ENCODE results near the gene MPHOSPH6.

- TF ChIP-seq YY1 (IDR thresholded peaks at IDR 0.05; ENCODE audit: low read depth) = no peak
- no peak for TF ChIP-seq NFIC (IDR thresholded peaks at IDR 0.05)
- TF ChIP-seq CEBPB (IDR thresholded peaks at IDR 0.05) = no peak
- no peak for TF ChIP-seq MAX (IDR thresholded peaks at IDR 0.05)
- TF ChIP-seq, protein P1, sequence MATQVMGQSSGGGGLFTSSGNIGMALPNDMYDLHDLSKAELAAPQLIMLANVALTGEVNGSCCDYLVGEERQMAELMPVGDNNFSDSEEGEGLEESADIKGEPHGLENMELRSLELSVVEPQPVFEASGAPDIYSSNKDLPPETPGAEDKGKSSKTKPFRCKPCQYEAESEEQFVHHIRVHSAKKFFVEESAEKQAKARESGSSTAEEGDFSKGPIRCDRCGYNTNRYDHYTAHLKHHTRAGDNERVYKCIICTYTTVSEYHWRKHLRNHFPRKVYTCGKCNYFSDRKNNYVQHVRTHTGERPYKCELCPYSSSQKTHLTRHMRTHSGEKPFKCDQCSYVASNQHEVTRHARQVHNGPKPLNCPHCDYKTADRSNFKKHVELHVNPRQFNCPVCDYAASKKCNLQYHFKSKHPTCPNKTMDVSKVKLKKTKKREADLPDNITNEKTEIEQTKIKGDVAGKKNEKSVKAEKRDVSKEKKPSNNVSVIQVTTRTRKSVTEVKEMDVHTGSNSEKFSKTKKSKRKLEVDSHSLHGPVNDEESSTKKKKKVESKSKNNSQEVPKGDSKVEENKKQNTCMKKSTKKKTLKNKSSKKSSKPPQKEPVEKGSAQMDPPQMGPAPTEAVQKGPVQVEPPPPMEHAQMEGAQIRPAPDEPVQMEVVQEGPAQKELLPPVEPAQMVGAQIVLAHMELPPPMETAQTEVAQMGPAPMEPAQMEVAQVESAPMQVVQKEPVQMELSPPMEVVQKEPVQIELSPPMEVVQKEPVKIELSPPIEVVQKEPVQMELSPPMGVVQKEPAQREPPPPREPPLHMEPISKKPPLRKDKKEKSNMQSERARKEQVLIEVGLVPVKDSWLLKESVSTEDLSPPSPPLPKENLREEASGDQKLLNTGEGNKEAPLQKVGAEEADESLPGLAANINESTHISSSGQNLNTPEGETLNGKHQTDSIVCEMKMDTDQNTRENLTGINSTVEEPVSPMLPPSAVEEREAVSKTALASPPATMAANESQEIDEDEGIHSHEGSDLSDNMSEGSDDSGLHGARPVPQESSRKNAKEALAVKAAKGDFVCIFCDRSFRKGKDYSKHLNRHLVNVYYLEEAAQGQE (IDR thresholded peaks at IDR 0.05; ENCODE audit: low read depth) = no peak
- no peak for TF ChIP-seq RAD21 (IDR thresholded peaks at IDR 0.05; ENCODE audit: low read depth)
- TF ChIP-seq TAF1 (IDR thresholded peaks at IDR 0.05; ENCODE audit: low read depth) = no peak
- TF ChIP-seq TCF12 (IDR thresholded peaks at IDR 0.05; ENCODE audit: low read depth) = no peak
- TF ChIP-seq TEAD4 (IDR thresholded peaks at IDR 0.05) = no peak
- no peak for TF ChIP-seq EP300 (IDR thresholded peaks at IDR 0.05; ENCODE audit: borderline replicate concordance)
- no peak for TF ChIP-seq FOXM1 (IDR thresholded peaks at IDR 0.05; ENCODE audit: borderline replicate concordance, low read depth)
- TF ChIP-seq USF1 (IDR thresholded peaks at IDR 0.05) = no peak
- TF ChIP-seq CREB1 (IDR thresholded peaks at IDR 0.05; ENCODE audit: low read depth) = no peak
- TF ChIP-seq EGR1 (IDR thresholded peaks at IDR 0.05) = no peak
Observed at GRCh38 chr16:82149536-82149935, 20.5 kb downstream of the MPHOSPH6 start.

All from Ishikawa (cell line).